GM18907 (cell line): ENCODE results near the gene SH3RF1.
"Not testable (repeated sequence)": the region's sequence is repeated elsewhere in the genome, so short reads cannot be mapped to it uniquely, and the experiment has no call there.

ENCODE experiments used
- ATAC-seq: cut with Tn5 transposase; IDR thresholded peaks from one replicate; pipeline ENCODE4 v1.9.1; 2021; ENCODE audit warnings: mild to moderate bottlenecking, moderate library complexity; ENCODE audit not compliant: unreplicated experiment

Gene SH3RF1

GRCh38 chr4:169229571-169230028 is 41.2 kb downstream of the SH3RF1 start:
- no peak for ATAC-seq

- ATAC-seq: no peak
Measured at GRCh38 chr4:169228076-169228475, 42.7 kb downstream of the SH3RF1 start.

- ATAC-seq: no peak
Measured at GRCh38 chr4:169226565-169226964, 44.2 kb downstream of the SH3RF1 start.

- ATAC-seq: peak; percentile 40
Measured at GRCh38 chr4:169225812-169226211, 44.9 kb downstream of the SH3RF1 start.

GRCh38 chr4:169225058-169225751 is 45.6 kb downstream of the SH3RF1 start:
- ATAC-seq: peak; percentile 51

- ATAC-seq: no peak
Measured at GRCh38 chr4:169222761-169223160, 48.0 kb downstream of the SH3RF1 start.

GRCh38 chr4:169221662-169222061 is 49.1 kb downstream of the SH3RF1 start:
- ATAC-seq: no peak

GRCh38 chr4:169220854-169221411 is 49.8 kb downstream of the SH3RF1 start:
- ATAC-seq: no peak

- no peak for ATAC-seq
Measured at GRCh38 chr4:169220447-169220846, 50.3 kb downstream of the SH3RF1 start.

- no peak for ATAC-seq
Measured at GRCh38 chr4:169219440-169219839, 51.3 kb downstream of the SH3RF1 start.

- peak; percentile 60 for ATAC-seq
Measured at GRCh38 chr4:169215656-169216055, 55.1 kb downstream of the SH3RF1 start.

- no peak for ATAC-seq
Measured at GRCh38 chr4:169212981-169213380, 57.8 kb downstream of the SH3RF1 start.

GRCh38 chr4:169210504-169211118 is 60.1 kb downstream of the SH3RF1 start:
- ATAC-seq: peak; percentile 90

- no peak for ATAC-seq
Measured at GRCh38 chr4:169209388-169209883, 61.3 kb downstream of the SH3RF1 start.

- ATAC-seq: no peak
Measured at GRCh38 chr4:169208516-169208915, 62.2 kb downstream of the SH3RF1 start.

- ATAC-seq: no peak
Measured at GRCh38 chr4:169208090-169208455, 62.7 kb downstream of the SH3RF1 start.

- ATAC-seq: no peak
Measured at GRCh38 chr4:169207436-169208089, 63.2 kb downstream of the SH3RF1 start.

- ATAC-seq: no peak
Measured at GRCh38 chr4:169205744-169206080, 65.0 kb downstream of the SH3RF1 start.

- no peak for ATAC-seq
Measured at GRCh38 chr4:169205075-169205743, 65.5 kb downstream of the SH3RF1 start.

- ATAC-seq: no peak
Measured at GRCh38 chr4:169203891-169204290, 66.9 kb downstream of the SH3RF1 start.

- ATAC-seq: not testable (repeated sequence)
Measured at GRCh38 chr4:169203278-169203677, 67.5 kb downstream of the SH3RF1 start.
